ENCODE measurements around the gene PLA2G4B. TPM values are rescaled to one million over a fixed set of nuclear protein-coding genes. Genes with fewer than 3 reads are reported as not detected.

Gene PLA2G4B
- total RNA-seq, 1 donor from 2014 or later: 13.9 TPM

- Histone ChIP-seq H3K36me3 (no peaks in the 10 kb centered on the region), H3K4me3 (no peak overlapping the region), H3K4me1 (peaks cover 11 to 35% of the 10 kb centered on the region in 2 donors), H3K27ac (peak overlapping the region; percentile 66 to 73), H3K27me3 (no peaks in the 10 kb centered on the region), H3K9me3 (no peaks in the 10 kb centered on the region)
- no peak for TF ChIP-seq CTCF (IDR thresholded peaks at IDR 0.05)
- no peak for DNase-seq (ENCODE audit: low spot score in 2 of 2)
- intact Hi-C loops (cut with DNase I): loop anchor here (1.0 kb wide), 1 partner anchor 17 kb away; the partner anchor contains the start of gene MAPKBP1
These were observed 47.1 kb upstream of the PLA2G4B start for GRCh38 chr15:41791547-41791937.

- Histone ChIP-seq H3K27ac (peak overlapping the region; percentile 66 to 73), H3K27me3 (no peaks in the 10 kb centered on the region), H3K9me3 (no peaks in the 10 kb centered on the region), H3K4me3 (no peak overlapping the region), H3K4me1 (peaks cover 11 to 39% of the 10 kb centered on the region in 2 donors), H3K36me3 (no peaks in the 10 kb centered on the region)
- intact Hi-C loops (cut with DNase I): loop anchor here (1.0 kb wide), 1 partner anchor 18 kb away; the partner anchor contains the start of gene MAPKBP1
- no peak for TF ChIP-seq CTCF (IDR thresholded peaks at IDR 0.05)
- peak in 1 of 2 donors; percentile 1 for DNase-seq (ENCODE audit: low spot score in 2 of 2)
These were observed 46.5 kb upstream of the PLA2G4B start for GRCh38 chr15:41792000-41792637.

GRCh38 chr15:41794081-41794480 is 44.6 kb upstream of the PLA2G4B start:
- Histone ChIP-seq H3K36me3 (no peaks in the 10 kb centered on the region), H3K4me1 (peaks cover 6 to 32% of the 10 kb centered on the region in 2 donors), H3K9me3 (no peaks in the 10 kb centered on the region), H3K27me3 (no peaks in the 10 kb centered on the region), H3K4me3 (no peak overlapping the region), H3K27ac (no peak overlapping the region)
- intact Hi-C loops (cut with DNase I): no loop called here
- TF ChIP-seq CTCF (IDR thresholded peaks at IDR 0.05): no peak
- DNase-seq (ENCODE audit: low spot score in 2 of 2): no peak

GRCh38 chr15:41795996-41796856 is 42.4 kb upstream of the PLA2G4B start:
- no peak for DNase-seq (ENCODE audit: low spot score in 2 of 2)
- Histone ChIP-seq H3K4me1 (peaks cover 1 to 11% of the 10 kb centered on the region in 2 donors), H3K9me3 (no peaks in the 10 kb centered on the region), H3K36me3 (peaks cover 8 to 18% of the 10 kb centered on the region in 2 donors), H3K27me3 (no peaks in the 10 kb centered on the region), H3K27ac (peak overlapping the region; percentile 40 to 65), H3K4me3 (peak overlapping the region in 1 of 2 donors; percentile 2)
- TF ChIP-seq CTCF (IDR thresholded peaks at IDR 0.05): no peak
- intact Hi-C loops (cut with DNase I): no loop called here

- Histone ChIP-seq H3K36me3 (peaks cover 8 to 18% of the 10 kb centered on the region in 2 donors), H3K4me3 (no peak overlapping the region), H3K9me3 (no peaks in the 10 kb centered on the region), H3K27me3 (no peaks in the 10 kb centered on the region), H3K4me1 (peaks cover 0 to 6% of the 10 kb centered on the region in 2 donors), H3K27ac (peak overlapping the region in 1 of 2 donors; percentile 65)
- intact Hi-C loops (cut with DNase I): no loop called here
- no peak for TF ChIP-seq CTCF (IDR thresholded peaks at IDR 0.05)
- no peak for DNase-seq (ENCODE audit: low spot score in 2 of 2)
These were observed 41.3 kb upstream of the PLA2G4B start for GRCh38 chr15:41797201-41797944.

All from ascending aorta (tissue), 2 donors.